Measurements from ENCODE around the gene ABCC3.

ABCC3 gene

DNA sequence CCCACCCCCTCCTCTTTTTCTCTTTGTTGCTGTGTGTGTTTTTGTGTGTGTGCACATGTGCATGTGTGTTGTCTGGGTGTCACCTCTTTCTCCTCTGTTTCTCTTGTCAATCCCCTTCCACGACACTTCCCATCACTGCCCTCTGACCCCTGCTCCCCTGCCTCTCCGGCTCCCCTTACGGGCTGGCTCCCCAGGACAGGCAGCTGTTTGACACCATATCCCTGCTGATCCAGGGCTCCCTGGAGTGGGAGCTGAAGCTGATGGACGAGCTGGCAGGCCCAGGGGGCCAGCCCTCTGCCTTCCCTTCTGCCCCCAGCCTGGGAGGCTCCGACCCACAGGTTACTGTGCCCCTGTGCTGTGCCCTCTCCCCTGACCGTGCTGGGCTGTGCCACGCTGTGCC is 15.2 kb upstream of the ABCC3 start:
- no peak overlapping the region for H3K4me3 ChIP-seq (ENCODE audit: low read length)
- TF ChIP-seq CTCF (IDR thresholded peaks at IDR 0.05; ENCODE audit: insufficient read depth, low read depth, low read length, missing control alignments), result no peak
- DNase-seq (ENCODE audit: low read depth), result no peak

GRCh38 chr17:50620237-50620636 is 14.4 kb upstream of the ABCC3 start:
- DNase-seq (ENCODE audit: low read depth), result no peak
- H3K4me3 ChIP-seq (ENCODE audit: low read length), result no peak overlapping the region
- TF ChIP-seq CTCF (IDR thresholded peaks at IDR 0.05; ENCODE audit: insufficient read depth, low read depth, low read length, missing control alignments), result no peak

DNA sequence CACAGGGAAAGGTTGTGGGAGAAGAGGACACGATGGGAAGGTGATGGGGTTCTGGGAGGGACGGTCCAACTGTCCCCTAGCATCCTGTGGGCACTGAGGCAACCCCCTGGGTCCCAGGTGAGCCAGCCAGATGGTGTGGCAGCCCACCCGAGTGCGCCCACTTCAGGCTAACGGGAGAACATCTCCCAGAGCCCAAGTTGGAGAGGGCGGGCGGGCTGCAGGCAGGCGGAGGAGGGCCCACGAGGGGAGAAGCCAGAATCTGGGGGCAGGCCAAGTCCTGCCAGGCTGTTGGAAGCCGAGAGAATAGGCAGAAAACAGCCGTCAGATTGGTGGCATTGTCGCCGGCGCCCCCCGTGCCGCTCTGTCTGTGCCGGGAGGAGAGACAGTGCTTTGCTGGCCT is 13.8 kb upstream of the ABCC3 start:
- H3K4me3 ChIP-seq (ENCODE audit: low read length), result no peak overlapping the region
- TF ChIP-seq CTCF (IDR thresholded peaks at IDR 0.05; ENCODE audit: insufficient read depth, low read depth, low read length, missing control alignments), result no peak
- no peak for DNase-seq (ENCODE audit: low read depth)

GRCh38 chr17:50621574-50622031 is 13.1 kb upstream of the ABCC3 start:
- DNase-seq (ENCODE audit: low read depth), result no peak
- TF ChIP-seq CTCF (IDR thresholded peaks at IDR 0.05; ENCODE audit: insufficient read depth, low read depth, low read length, missing control alignments), result no peak

GRCh38 chr17:50624321-50624934 is 10.3 kb upstream of the ABCC3 start:
- DNase-seq (ENCODE audit: low read depth), result no peak
- TF ChIP-seq CTCF (IDR thresholded peaks at IDR 0.05; ENCODE audit: insufficient read depth, low read depth, low read length, missing control alignments), result no peak
- no peak overlapping the region for H3K4me3 ChIP-seq (ENCODE audit: low read length)

More at GRCh38 chr17:50621574-50622031, 13.1 kb upstream of the ABCC3 start:
- no peak overlapping the region for H3K4me3 ChIP-seq (ENCODE audit: low read length)

DNA sequence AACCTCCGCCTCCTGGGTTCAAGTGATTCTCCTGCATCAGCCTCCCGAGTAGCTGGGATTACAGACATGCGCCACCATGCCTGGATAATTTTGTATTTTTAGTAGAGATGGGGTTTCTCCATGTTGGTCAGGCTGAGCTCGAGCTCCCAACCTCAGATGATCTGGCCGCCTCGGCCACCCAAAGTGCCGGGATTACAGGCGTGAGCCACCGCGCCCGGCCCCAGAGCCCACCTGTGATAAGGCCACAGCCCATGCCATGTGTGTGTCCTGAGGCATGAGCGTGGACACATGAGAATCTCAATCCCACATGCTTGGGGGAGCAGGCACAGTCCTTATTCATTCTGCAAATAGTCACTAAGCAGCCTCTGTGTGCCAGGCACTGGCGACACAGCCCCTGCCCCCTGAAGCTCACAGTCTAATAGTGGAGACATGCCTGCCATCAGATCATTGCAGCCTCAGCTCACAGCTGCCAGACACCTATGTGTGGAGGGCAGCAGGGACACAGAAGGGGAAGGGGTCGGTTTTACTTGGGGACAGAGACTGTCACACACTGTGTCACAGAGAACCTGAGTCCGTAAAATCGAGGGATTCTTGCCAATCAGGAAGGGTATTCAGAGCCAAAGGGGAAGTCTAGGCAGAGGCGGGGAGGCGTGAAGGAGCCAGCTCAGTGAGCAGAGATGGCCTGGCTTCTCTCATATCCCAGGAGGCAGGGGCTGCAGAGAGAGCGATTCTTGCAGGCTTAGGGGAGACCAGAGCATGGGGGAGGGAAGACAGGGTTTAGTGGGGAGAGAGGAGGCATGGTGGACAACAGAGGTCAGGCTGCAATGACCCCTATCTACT is 9.4 kb upstream of the ABCC3 start:
- TF ChIP-seq CTCF (IDR thresholded peaks at IDR 0.05; ENCODE audit: insufficient read depth, low read depth, low read length, missing control alignments), result no peak
- no peak for DNase-seq (ENCODE audit: low read depth)
- no peak overlapping the region for H3K4me3 ChIP-seq (ENCODE audit: low read length)
